HFF-Myc (cell line): ENCODE results near the gene CBX2.

ENCODE experiments used
- DNase-seq: peaks from one replicate; pipeline ENCODE4 v3.0.0-alpha.2; 2011; ENCODE audit warnings: low read depth; ENCODE audit errors: extremely low read depth
- H3K4me3 ChIP-seq: replicated peaks from 2 replicates; pipeline ENCODE4 v1.5.1; 2011; ENCODE audit warnings: low read depth, mild to moderate bottlenecking, control low read depth, low read length
- CTCF ChIP-seq: IDR thresholded peaks from 2 replicates; pipeline ENCODE4 v1.5.1; 2012; ENCODE audit warnings: mild to moderate bottlenecking, low read depth, low read length, control low read depth; ENCODE audit errors: missing control alignments

CBX2 gene

GRCh38 chr17:79742951-79743476 lies 34.9 kb upstream of the CBX2 start:
- no peak for DNase-seq
- H3K4me3 ChIP-seq: no peak overlapping the region
- no peak for TF ChIP-seq CTCF

GRCh38 chr17:79743614-79744013 lies 34.3 kb upstream of the CBX2 start:
- DNase-seq: no peak
- H3K4me3 ChIP-seq: no peak overlapping the region
- no peak for TF ChIP-seq CTCF

GRCh38 chr17:79745641-79746105 lies 32.3 kb upstream of the CBX2 start:
- DNase-seq: no peak
- H3K4me3 ChIP-seq: no peak overlapping the region
- TF ChIP-seq CTCF: no peak

GRCh38 chr17:79746889-79747507 lies 30.9 kb upstream of the CBX2 start:
- no peak for TF ChIP-seq CTCF
- no peak overlapping the region for H3K4me3 ChIP-seq
- DNase-seq: no peak

- TF ChIP-seq CTCF: no peak
- H3K4me3 ChIP-seq: no peak overlapping the region
- no peak for DNase-seq
Measured at GRCh38 chr17:79747508-79748294, 30.2 kb upstream of the CBX2 start.

GRCh38 chr17:79748295-79749099 lies 29.5 kb upstream of the CBX2 start:
- no peak for TF ChIP-seq CTCF
- H3K4me3 ChIP-seq: no peak overlapping the region
- no peak for DNase-seq
